HG02571 (cell line): Measurements from ENCODE around the gene CPNE1.
A peak's percentile ranks its signal among the peaks of the same experiment; 100 is the strongest.

Source experiments
- ATAC-seq: cut with Tn5 transposase; IDR thresholded peaks from one replicate; pipeline ENCODE4 v1.9.1; 2021; ENCODE audit warnings: mild to moderate bottlenecking, moderate library complexity; ENCODE audit not compliant: unreplicated experiment

Gene CPNE1

GRCh38 chr20:35621560-35621946 lies 43.1 kb downstream of the CPNE1 start:
- no peak for ATAC-seq

- ATAC-seq: no peak
Observed at GRCh38 chr20:35620818-35621559, 43.7 kb downstream of the CPNE1 start.

- peak; percentile 32 for ATAC-seq
Observed at GRCh38 chr20:35619196-35620095, 45.3 kb downstream of the CPNE1 start.

GRCh38 chr20:35618263-35619131 lies 46.2 kb downstream of the CPNE1 start:
- ATAC-seq: no peak

- ATAC-seq: no peak
Observed at GRCh38 chr20:35617397-35618262, 47.1 kb downstream of the CPNE1 start.

- ATAC-seq: no peak
Observed at GRCh38 chr20:35616465-35617396, 48.0 kb downstream of the CPNE1 start.

GRCh38 chr20:35615667-35616464 lies 48.8 kb downstream of the CPNE1 start, which contains the start of gene SPAG4:
Gene SPAG4 (plus strand): TSS chr20:35615829. CDS start chr20:35616004, 175 bp downstream.
- ATAC-seq: peak; percentile 71

- ATAC-seq: no peak
Observed at GRCh38 chr20:35611482-35611881, 53.2 kb downstream of the CPNE1 start.

- ATAC-seq: no peak
Observed at GRCh38 chr20:35610833-35611427, 53.8 kb downstream of the CPNE1 start.

- no peak for ATAC-seq
Observed at GRCh38 chr20:35607003-35607735, 57.5 kb downstream of the CPNE1 start.

- ATAC-seq: no peak
Observed at GRCh38 chr20:35606127-35606526, 58.6 kb downstream of the CPNE1 start.

- ATAC-seq: no peak
Observed at GRCh38 chr20:35604449-35604747, 60.3 kb downstream of the CPNE1 start.

- ATAC-seq: no peak
Observed at GRCh38 chr20:35603695-35604448, 60.8 kb downstream of the CPNE1 start.

- no peak for ATAC-seq
Observed at GRCh38 chr20:35602851-35603495, 61.7 kb downstream of the CPNE1 start.

GRCh38 chr20:35601990-35602389 lies 62.7 kb downstream of the CPNE1 start:
- ATAC-seq: no peak
